GM21786 (cell line): Measurements from ENCODE around the gene R3HDM4.
"Not testable (repeated sequence)": the region's sequence is repeated elsewhere in the genome, so short reads cannot be mapped to it uniquely, and the experiment has no call there.

Experiments
- ATAC-seq: cut with Tn5 transposase; IDR thresholded peaks from one replicate; pipeline ENCODE4 v1.9.1; 2021; ENCODE audit not compliant: unreplicated experiment

Gene R3HDM4

DNA sequence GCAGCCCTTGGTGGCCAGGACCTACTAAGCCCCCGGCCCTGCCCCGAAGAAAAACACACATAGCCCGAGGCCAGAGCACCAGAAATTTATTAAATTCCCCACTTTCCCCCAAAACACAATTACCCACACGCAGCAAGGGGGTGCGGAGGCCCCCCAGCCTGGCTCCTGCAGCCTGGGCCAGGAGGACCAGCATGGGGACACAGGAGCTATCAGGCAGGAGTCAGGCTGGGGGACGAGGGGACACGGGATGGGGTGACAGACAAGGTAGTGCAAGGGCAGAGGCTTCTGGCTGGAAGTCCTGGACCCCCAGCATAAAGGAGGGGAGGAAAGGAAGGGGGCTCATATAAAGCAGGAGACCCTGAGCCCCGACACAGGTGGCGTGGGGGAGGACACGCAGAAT is 16.6 kb downstream of the R3HDM4 start:
- no peak for ATAC-seq

DNA sequence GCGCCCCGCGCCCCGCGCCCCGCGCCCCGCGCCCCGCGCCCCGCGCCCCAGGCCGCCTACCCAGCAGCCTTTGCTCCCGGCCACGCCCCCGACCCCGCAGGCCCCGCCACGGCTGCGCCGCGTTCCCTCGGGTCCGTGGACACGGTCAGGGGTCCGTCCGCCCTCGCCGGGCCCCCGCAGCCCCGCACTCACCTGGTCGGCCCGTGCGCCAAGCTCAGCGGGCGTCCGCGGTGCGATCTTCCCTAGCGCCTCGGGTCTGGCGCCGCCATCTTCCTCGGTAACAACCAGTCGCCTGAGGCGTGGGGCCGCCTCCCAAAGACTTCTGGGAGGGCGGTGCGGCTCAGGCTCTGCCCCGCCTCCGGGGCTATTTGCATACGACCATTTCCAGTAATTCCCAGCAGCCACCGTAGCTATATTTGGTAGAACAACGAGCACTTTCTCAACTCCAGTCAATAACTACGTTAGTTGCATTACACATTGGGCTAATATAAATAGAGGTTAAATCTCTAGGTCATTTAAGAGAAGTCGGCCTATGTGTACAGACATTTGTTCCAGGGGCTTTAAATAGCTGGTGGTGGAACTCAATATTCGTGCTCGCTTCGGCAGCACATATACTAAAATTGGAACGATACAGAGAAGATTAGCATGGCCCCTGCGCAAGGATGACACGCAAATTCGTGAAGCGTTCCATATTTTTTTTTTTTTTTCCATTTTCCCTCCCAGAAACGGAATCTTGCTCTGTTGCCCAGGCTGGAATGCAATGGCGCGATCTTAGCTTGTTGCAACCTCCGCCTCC is 19.9 kb downstream of the R3HDM4 start, which contains the start of the genes MED16 and RNU6-9:
Gene MED16 (minus strand): TSS at position 294 of the 796 bp plus-strand sequence. CDS start 2,056 bp downstream, outside the sequence.
Gene RNU6-9 (plus strand): TSS at position 591 of the 796 bp plus-strand sequence.
- ATAC-seq: peak; percentile 61

DNA sequence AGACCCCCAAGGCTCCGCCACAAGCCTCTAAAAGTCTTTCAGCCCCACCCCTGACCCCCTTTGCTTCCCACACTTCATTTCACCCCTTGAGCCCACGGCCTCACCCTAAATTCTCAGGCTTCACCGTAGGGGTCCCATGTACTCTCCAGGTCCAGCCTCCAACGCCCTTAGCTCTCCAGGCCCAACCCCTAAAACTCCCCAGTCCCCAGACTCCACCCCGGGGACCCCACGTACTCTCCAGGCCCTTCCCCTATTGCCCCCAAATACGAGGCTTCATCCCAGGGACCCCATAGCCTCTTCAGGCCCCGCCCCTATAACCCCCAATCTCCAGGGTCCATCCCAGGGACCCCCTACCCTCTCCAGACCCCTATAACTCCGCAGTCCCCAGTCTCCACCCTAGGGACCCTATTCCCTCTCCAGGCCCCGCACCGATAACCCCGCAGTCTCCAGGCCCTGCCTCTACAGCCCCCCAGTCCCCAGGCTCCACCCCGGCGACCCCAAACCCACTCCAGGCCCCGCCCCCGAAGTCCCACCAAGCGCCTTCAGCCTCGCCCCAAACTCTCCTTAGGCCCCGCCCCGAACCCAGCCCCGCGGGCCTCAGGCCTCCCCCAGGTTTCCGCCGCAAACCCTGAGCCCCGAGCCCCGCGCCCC is 20.7 kb downstream of the R3HDM4 start:
- ATAC-seq: no peak

DNA sequence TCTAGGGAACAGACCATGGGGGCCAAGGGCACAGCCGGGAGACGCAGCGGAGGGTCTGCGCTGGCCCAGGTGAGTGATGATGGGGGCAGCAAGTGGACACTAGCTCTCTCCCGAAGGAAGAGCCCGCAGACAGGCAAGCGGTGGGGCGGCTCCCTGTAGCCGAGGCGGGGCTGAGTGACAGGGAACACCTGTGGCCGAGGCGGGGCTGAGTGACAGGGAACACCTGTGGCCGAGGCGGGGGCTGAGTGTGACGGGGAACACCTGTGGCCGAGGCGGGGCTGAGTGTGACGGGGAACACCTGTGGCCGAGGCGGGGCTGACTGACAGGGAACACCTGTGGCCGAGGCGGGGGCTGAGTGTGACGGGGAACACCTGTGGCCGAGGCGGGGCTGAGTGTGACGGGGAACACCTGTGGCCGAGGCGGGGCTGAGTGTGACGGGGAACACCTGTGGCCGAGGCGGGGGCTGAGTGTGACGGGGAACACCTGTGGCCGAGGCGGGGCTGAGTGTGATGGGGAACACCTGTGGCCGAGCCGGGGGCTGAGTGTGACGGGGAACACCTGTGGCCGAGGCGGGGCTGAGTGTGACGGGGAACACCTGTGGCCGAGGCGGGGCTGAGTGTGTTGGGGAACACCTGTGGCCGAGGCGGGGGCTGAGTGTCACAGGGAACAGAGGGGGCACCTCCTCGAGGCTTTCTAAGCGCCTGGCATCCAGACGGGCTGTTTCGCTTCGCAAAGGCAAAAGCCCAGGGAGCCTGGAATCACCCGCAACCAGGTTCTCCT is 21.4 kb downstream of the R3HDM4 start:
- not testable (repeated sequence) for ATAC-seq

DNA sequence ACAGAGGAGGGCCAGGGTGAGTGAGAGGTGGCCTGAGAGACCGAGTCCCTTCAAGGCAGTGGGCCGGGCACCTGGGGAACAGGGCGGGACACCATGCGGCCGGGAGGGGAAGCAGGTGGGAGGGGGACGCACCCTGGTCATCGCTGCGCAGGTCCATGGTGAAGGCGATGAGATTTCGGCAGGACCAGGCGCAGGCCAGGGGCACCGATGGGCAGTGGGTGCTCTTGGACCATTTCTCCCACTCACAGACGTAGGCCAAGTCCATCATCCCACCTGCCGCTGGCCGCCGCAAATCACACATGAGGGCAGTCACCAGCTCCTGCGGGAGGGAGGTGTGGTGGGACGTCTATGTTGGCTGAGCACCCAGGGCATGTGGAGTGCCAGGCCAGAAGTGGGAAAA is 22.2 kb downstream of the R3HDM4 start:
- ATAC-seq: no peak

DNA sequence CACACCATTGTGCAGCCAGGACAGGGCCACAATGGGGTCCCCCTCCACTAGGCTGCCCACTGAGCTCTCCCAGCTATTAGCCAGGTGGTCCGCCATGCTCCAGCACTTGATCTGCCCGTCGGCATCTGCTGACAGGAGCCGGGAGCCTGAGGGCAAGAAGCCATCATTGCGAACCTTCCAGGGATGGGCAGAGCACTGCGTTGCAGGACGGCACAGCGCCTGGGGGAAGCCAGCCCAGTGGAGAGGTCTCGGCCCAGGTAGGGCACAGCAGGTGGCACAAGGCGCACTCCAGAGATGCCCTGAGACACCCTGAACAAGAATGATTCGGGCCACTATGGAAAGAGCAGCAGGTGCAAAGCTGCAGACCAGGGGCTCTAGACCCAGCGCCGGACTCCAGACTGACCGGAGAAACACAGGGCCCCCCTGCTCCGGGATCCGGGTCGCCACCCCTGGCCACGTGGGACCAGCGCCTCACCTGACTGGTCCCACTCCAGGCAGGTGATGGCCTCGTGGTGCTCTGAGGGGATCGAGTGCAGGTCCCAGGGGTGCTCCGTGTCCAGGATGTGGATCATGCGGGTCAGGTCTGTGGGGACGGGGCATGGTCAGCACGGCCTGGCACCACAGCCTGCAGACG is 23.2 kb downstream of the R3HDM4 start:
- ATAC-seq: no peak

DNA sequence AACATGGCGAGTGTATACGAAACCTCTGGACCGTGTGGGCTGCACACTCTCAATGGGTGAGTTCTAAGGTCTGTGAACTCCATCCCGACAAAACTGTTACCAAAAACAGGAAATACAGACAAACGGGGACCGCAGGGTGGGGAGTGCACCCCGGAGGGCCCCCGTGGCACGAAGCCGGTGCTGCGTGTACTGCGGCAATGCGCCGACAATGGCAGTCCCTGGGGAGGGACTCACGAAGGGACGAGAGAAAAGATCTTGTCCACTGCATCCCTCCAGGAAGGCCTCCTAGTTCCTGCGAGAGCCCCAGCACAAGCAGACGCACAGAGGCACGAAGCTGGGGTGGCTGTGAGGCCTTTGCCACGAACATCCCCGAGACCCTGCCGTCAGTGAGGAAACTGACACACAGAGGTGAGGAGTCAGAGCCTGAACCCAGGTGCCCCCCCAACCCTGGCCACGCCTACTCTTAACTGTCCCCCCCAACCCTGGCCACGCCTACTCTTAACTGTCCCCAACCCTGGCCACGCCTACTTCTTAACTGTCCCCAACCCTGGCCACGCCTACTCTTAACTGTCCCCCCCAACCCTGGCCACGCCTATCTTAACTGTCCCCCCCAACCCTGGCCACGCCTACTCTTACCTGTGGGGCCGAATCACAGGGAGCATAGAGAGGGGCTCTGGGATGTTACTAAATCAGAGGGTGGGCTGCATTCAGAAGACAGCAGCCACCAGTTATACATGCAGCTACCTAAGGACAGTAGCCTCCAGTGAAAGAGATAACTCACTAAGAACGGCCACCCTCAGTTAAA is 24.2 kb downstream of the R3HDM4 start:
- no peak for ATAC-seq

DNA sequence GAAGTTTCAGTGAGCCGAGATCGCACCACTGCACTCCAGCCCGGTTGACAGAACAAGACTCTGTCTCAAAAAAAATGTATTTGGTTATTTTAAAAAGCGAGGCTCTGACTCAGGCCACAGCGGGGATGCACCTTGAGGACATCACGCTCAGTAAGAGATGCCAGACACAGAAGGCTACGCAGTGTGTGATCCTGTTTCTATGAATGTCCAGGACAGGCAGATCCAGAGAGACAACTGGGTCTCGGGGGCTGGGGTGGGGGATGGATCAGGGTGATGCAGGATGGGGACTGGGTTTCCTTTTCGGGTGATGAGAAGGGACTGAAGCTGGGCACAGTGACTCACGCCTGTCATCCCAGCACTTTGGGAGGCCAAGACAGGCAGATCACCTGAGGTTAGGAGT is 25.4 kb downstream of the R3HDM4 start:
- no peak for ATAC-seq

DNA sequence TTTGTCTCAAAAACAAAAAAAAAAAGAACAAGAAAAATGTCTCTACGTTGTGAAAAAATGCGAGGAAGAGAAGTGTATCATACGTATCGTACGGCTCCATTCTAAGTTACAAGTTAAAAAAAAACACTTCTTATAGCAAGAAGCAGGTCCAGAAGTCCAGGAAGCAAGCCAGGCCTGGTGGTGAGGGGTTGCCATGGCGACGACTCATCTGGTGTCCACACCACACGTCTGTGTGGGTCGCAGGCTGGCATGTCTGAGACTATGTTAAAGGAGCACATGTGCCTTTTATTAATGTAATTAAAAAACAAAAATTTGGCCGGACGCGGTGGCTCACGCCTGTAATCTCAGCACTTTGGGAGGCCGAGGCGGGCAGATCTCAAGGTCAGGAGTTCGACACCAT is 25.9 kb downstream of the R3HDM4 start:
- no peak for ATAC-seq

DNA sequence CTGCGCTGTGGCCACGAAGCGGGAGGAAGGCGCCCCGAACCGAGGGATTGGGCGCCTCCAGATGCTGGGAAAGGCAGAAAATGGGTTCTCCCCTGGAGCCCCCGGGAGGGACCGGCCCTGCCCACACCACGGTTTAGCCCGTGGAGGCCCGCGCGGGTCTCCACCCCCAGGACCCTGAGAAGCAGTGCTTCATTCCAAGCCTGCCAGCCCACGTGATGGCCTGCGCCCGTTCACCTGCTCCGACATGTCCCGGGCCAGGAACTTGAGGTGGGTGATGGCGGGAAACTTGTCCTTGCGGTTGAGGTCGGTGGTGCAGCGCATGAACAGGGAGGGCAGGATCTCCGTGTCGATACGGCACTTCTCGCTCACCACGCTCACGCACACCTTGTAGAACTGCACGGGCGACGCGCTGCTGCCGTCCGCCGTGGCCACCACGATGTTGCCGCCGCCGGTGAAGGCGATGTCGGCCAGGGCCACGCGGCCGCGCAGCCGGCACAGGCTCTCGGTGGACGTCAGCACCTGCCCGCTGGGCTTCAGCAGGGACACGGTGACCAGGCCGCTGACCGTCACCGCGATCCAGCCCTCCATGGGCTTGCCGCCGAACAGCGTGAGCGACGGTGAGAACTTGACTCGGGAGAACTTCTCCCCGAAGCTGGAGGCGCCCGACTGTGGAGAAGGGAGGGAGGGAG is 27.3 kb downstream of the R3HDM4 start:
- ATAC-seq: no peak

DNA sequence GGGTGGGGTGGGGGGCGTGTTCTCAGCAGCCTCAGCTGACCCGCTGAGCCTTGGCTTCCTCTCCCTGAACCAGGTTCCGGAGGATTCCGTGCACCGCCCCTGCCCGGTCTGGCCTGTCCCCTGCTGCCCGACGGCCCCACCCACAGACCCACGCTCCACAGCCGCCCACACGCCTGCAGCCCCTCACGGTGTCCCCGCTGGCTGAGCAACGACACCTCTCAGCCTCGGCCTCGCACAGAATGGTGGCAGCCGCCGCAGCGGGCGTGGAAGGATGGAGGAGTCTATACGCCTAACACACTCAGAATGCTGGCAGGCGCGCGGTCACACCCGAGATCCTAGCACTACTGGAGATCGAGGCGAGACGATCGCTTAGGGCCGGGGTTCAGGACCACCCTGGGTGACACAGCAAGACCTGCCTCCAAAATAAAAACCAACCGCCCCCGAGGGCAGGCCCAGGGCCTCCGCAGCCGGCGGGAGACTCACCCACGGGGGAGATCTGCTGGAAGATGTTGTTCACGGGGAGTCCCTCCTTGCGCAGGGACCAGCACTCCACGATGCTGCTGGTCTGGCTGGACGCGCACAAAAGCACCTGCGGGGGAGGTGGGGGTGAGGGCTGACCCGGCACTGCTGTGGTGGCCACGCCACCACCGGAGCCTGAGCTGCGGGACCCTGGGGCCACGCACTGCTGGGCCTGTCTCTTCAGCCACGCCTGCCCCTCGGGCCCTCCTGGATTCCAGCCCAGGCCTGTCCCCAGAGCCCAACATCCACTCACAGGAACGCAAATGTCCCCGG is 28.4 kb downstream of the R3HDM4 start:
- no peak for ATAC-seq

DNA sequence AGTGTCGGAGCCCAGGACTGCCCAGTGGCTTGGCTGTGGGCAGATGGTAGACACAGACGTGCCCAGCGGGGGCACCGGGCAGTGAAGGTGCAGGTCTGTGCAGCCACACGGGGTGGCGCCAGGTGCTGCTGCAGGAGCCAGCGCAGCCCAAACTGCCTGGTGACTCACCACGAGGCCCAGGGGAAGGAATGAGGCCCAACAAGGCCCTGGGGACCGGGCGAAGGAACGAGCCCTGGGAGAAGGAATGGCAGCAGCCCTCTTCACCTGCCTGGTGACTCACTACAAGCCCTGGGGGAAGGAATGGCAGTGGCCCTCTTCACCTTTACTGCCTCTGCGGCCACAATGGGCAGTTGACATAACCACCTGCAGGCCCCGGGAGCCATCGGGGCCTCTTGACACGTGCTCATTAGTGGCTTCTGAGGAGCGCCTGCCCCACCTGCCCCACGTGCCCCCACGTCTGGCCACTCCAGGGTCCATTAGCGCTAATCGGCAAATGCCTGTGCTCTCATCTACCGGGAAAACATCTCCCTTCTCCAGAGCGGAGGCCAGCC is 29.3 kb downstream of the R3HDM4 start:
- no peak for ATAC-seq

DNA sequence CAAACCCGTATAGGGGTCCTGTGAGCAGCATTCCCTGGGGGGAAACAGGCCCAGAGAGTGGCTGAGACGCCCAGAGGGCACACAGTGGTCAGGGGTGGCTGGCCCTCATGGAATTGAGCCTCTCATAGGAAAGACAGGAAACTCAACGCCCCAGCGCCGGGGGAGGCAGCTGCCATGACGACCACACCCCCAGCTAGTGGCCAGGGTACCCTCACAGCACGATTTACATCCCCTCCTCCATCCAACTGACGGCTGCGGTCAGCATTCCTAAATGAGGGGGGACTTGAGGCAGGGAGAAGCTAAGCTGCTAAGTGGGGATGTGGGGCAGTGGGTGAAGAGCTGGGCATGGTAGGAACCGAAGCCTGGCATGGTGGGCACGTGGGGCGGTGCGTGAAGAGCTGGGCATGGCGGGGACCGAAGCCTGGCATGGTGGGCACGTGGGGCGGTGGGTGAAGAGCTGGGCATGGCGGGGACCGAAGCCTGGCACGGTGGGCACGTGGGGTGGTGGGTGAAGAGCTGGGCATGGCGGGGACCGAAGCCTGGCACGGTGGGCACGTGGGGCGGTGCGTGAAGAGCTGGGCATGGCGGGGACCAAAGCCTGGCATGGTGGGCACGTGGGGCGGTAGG is 30.0 kb downstream of the R3HDM4 start:
- no peak for ATAC-seq

DNA sequence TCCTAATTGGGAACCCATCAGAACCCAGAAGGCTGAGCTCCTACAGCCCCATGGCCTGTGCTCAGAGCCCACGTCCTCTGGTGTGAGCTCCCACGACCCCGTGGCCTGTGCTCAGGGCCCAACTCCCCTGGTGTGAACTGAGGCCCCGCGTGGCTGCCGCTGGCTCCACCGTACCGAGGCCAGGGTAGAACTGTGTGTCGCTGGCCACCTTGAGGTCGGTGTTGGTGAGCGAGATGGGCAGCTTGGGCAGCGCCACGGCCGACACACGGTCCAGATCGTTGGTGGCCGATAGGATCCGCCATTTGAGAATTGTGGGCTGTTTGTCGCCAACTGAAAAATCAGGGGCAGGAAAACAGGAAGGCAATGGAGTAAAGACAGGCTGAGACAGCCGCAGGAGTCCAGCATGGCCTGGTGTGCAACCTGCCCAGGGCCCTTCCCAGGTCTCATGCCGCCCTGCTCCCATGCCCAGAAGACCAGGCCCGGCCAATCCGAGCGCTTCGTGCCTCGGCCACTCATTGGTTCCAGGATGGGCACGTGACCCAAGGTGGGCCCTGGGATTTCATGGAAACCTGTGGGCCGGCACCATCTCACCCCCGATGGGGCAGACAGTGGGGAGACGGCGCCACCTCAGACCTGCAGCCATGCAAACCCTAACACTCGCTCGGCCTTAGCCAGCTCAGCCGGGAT is 31.5 kb downstream of the R3HDM4 start:
- ATAC-seq: no peak

DNA sequence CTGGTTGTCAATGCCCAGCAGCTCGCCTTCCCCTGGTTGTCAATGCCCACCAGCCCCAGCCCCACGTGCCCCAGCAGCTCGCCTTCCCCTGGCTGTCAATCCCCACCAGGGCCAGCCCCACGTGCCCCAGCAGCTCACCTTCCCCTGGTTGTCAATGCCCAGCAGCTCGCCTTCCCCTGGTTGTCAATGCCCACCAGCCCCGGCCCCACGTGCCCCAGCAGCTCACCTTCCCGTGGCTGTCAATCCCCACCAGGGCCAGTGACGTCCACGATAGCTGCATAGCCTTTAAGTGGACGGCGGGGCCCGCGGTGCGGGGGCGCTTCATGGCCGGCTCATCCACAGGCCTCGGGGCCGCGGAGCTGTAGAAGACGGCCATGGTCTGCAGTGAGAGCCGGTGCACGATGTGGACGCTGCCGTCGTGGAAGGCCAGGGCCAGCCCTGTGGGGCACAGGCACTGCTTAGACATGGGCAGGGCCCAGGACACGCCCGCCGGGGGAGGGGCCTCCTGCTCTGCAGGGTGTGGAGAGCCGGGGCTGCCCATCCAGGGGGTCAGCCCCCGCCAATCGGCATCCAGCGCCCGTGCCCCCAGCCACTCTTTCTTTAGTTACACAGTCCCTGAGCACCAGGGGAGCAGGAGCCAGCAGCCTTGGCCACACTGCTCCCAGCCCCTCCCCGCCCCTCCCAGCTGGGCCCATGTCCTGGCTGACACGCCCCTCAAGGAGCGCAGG is 33.1 kb downstream of the R3HDM4 start:
- ATAC-seq: no peak

DNA sequence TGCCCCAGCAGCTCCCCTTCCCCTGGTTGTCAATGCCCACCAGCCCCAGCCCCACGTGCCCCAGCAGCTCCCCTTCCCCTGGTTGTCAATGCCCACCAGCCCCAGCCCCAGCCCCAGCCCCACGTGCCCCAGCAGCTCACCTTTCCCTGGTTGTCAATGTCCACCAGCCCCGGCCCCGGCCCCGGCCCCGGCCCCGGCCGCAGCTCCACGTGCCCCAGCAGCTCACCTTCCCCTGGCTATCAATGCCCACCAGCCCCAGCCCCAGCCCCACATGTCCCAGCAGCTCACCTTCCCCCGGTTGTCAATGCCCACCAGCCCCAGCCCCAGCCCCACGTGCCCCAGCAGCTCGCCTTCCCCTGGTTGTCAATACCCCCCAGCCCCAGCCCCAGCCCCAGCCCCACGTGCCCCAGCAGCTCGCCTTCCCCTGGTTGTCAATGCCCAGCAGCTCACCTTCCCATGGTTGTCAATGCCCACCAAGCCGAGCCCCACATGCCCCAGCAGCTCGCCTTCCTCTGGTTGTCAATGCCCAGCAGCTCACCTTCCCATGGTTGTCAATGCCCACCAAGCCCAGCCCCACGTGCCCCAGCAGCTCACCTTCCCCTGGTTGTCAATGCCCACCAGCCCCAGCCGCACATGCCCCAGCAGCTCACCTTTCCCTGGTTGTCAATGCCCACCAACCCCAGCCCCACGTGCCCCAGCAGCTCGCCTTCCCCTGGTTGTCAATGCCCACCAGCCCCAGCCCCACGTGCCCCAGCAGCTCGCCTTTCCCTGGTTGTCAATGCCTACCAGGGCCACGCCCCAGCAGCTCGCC is 34.1 kb downstream of the R3HDM4 start:
- not testable (repeated sequence) for ATAC-seq
